GM23338 (cell line): ENCODE results near the gene TIMM17B. TPM values are rescaled to one million over a fixed set of nuclear protein-coding genes. Genes with fewer than 3 reads are reported as not detected.
A peak's percentile ranks its signal among the peaks of the same experiment; 100 is the strongest.

Experiments
- ATAC-seq: fragments of 200-7000 bp; cut with Tn5 transposase; 3 replicates; pipeline ENCODE4 v1.9.1; 2020
- DNase-seq: peaks from one replicate; pipeline ENCODE4 v3.0.0-alpha.2; 2015; ENCODE audit warnings: low spot score
- H2AFZ ChIP-seq: fragments of 200-600 bp; sonication (generic); 2 replicates; pipeline ENCODE4 v1.8.0; 2016; ENCODE audit warnings: antibody characterized with exemption, mild to moderate bottlenecking, moderate library complexity
- H3F3A ChIP-seq: fragments of 200-600 bp; sonication (generic); replicated peaks from 2 replicates; pipeline ENCODE4 v1.8.0; 2017; ENCODE audit warnings: antibody characterized with exemption, mixed run types, low read depth
- H3K27ac ChIP-seq: fragments of 200-600 bp; sonication (generic); 2 replicates; pipeline ENCODE4 v1.6.1; 2016; ENCODE audit warnings: low read depth
- H3K27me3 ChIP-seq: fragments of 200-600 bp; sonication (generic); 2 replicates; pipeline ENCODE4 v1.8.0; 2016; ENCODE audit warnings: mild to moderate bottlenecking, mixed run types, moderate library complexity; ENCODE audit not compliant: insufficient read depth
- H3K36me3 ChIP-seq: fragments of 200-600 bp; sonication (generic); 2 replicates; pipeline ENCODE4 v1.8.0; 2016; ENCODE audit warnings: mild to moderate bottlenecking; ENCODE audit not compliant: insufficient read depth
- H3K4me1 ChIP-seq: fragments of 200-600 bp; sonication (generic); 2 replicates; pipeline ENCODE4 v1.8.0; 2016; ENCODE audit warnings: mild to moderate bottlenecking, moderate library complexity; ENCODE audit not compliant: insufficient read depth
- H3K4me2 ChIP-seq: fragments of 200-600 bp; sonication (generic); 2 replicates; pipeline ENCODE4 v1.7.1; 2017; ENCODE audit warnings: mixed run types
- H3K4me3 ChIP-seq: fragments of 200-600 bp; sonication (generic); 2 replicates; pipeline ENCODE4 v1.6.1; 2016; ENCODE audit warnings: mixed run types
- H3K79me2 ChIP-seq: fragments of 200-600 bp; sonication (generic); replicated peaks from 2 replicates; pipeline ENCODE4 v1.8.0; 2017; ENCODE audit warnings: mild to moderate bottlenecking; ENCODE audit not compliant: insufficient read depth
- H3K9me2 ChIP-seq: fragments of 200-600 bp; sonication (generic); 2 replicates; pipeline ENCODE4 v1.8.0; 2017; ENCODE audit not compliant: insufficient read depth
- H4K20me1 ChIP-seq: fragments of 200-600 bp; sonication (generic); replicated peaks from 2 replicates; pipeline ENCODE4 v1.8.0; 2017; ENCODE audit warnings: mild to moderate bottlenecking; ENCODE audit not compliant: insufficient read depth
- H3K27ac Mint-ChIP-seq: 2 replicates; pipeline ENCODE4 v1.8.0; 2020; ENCODE audit warnings: inconsistent platforms, mild to moderate bottlenecking, moderate library complexity, mixed read lengths
- H3K27me3 Mint-ChIP-seq: 3 replicates; pipeline ENCODE4 v1.8.0; 2022; ENCODE audit warnings: low read depth, mild to moderate bottlenecking, moderate library complexity, mixed read lengths, inconsistent platforms; ENCODE audit not compliant: insufficient read depth, poor library complexity
- H3K36me3 Mint-ChIP-seq: 3 replicates; pipeline ENCODE4 v1.8.0; 2021; ENCODE audit warnings: low read depth, mild to moderate bottlenecking, inconsistent platforms, moderate library complexity, mixed read lengths
- H3K4me1 Mint-ChIP-seq: 3 replicates; pipeline ENCODE4 v1.8.0; 2020; ENCODE audit warnings: mild to moderate bottlenecking, inconsistent platforms, mixed read lengths
- H3K4me3 Mint-ChIP-seq: 3 replicates; pipeline ENCODE4 v1.8.0; 2021; ENCODE audit warnings: moderate library complexity, mild to moderate bottlenecking, inconsistent platforms, mixed read lengths
- H3K9me3 Mint-ChIP-seq: 3 replicates; pipeline ENCODE4 v1.8.0; 2020; ENCODE audit warnings: moderate library complexity, mild to moderate bottlenecking, inconsistent platforms, mixed read lengths
- CTCF ChIP-seq, 2 experiments: fragments of 200-600 bp in 1 of 2; sonication (generic) in 1 of 2; conservative IDR thresholded peaks; 2 replicates each; pipeline versions ENCODE4 v1.5.1 to v1.6.1; 2016 to 2017; ENCODE audit warnings: antibody characterized with exemption in 2 of 2, low read depth in 2 of 2, mild to moderate bottlenecking in 2 of 2, moderate library complexity in 1 of 2
- JUNB ChIP-seq: IDR thresholded peaks from one replicate; pipeline ENCODE4 v1.6.1; 2016; ENCODE audit warnings: antibody characterized with exemption; ENCODE audit not compliant: unreplicated experiment
- POLR2AphosphoS5 ChIP-seq: IDR thresholded peaks from 2 replicates; pipeline ENCODE4 v1.6.1; 2016; ENCODE audit warnings: antibody characterized with exemption, low read depth
- polyA plus RNA-seq: library from polyadenylated mRNA; unstranded; fragments of >200 nt; fragmentation: Nextera tagmentation; extraction: Ambion mirVana; gene quantifications from 2 replicates; pipeline ENCODE4 v1.2.1, GENCODE V29; 2016
- total RNA-seq: library from RNA; depleted of rRNA; stranded (reverse); fragments of >200 nt; shearing (Covaris generic); gene quantifications from 2 replicates; pipeline ENCODE4 v1.2.3, GENCODE V29; 2014
- TF ChIP-seq, protein P1 (sequence below): IDR thresholded peaks from one replicate; pipeline ENCODE4 v1.6.1; 2018; ENCODE audit warnings: antibody characterized with exemption; ENCODE audit not compliant: unreplicated experiment

TIMM17B gene
- total and polyA plus RNA-seq, 2 experiments from 2014 or later, result 67.1 to 147 TPM

GRCh38 chrX:48914593-48915493 lies 17.3 kb upstream of the TIMM17B start:
- H3K4me3 ChIP-seq, result peak overlapping the region; percentile 87; the same call in 1 of the 2 replicates
- TF ChIP-seq, protein P1, sequence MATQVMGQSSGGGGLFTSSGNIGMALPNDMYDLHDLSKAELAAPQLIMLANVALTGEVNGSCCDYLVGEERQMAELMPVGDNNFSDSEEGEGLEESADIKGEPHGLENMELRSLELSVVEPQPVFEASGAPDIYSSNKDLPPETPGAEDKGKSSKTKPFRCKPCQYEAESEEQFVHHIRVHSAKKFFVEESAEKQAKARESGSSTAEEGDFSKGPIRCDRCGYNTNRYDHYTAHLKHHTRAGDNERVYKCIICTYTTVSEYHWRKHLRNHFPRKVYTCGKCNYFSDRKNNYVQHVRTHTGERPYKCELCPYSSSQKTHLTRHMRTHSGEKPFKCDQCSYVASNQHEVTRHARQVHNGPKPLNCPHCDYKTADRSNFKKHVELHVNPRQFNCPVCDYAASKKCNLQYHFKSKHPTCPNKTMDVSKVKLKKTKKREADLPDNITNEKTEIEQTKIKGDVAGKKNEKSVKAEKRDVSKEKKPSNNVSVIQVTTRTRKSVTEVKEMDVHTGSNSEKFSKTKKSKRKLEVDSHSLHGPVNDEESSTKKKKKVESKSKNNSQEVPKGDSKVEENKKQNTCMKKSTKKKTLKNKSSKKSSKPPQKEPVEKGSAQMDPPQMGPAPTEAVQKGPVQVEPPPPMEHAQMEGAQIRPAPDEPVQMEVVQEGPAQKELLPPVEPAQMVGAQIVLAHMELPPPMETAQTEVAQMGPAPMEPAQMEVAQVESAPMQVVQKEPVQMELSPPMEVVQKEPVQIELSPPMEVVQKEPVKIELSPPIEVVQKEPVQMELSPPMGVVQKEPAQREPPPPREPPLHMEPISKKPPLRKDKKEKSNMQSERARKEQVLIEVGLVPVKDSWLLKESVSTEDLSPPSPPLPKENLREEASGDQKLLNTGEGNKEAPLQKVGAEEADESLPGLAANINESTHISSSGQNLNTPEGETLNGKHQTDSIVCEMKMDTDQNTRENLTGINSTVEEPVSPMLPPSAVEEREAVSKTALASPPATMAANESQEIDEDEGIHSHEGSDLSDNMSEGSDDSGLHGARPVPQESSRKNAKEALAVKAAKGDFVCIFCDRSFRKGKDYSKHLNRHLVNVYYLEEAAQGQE, result no peak
- peak; percentile 33; the same call in 1 of the 2 replicates for TF ChIP-seq POLR2AphosphoS5
- 0 out of 2 replicates have a peak overlapping the region, but pooled peaks have one; percentile 66 for H3K27ac ChIP-seq
- H3K27me3 ChIP-seq, result no peaks in the 10 kb centered on the region
- Mint-ChIP-seq H3K4me3 (peak overlapping the region; percentile 98), H3K9me3 (peaks cover 10% of the 10 kb centered on the region), H3K27me3 (peaks cover 28% of the 10 kb centered on the region), H3K36me3 (peaks cover 66% of the 10 kb centered on the region), H3K27ac (no peak overlapping the region), H3K4me1 (peaks cover 38% of the 10 kb centered on the region)
- H3K79me2 ChIP-seq, result peaks cover 58% of the 10 kb centered on the region
- H3K4me2 ChIP-seq, result peak overlapping the region; percentile 79
- ATAC-seq, result no peak
- peaks cover 34% of the 10 kb centered on the region; the same call in 1 of the 2 replicates for H3K36me3 ChIP-seq
- H4K20me1 ChIP-seq, result peaks cover 13% of the 10 kb centered on the region
- DNase-seq, result no peak
- peaks cover 39% of the 10 kb centered on the region for H3F3A ChIP-seq
- no peak overlapping the region for H2AFZ ChIP-seq
- no peaks in the 10 kb centered on the region for H3K9me2 ChIP-seq
- H3K4me1 ChIP-seq, result peaks cover 19% of the 10 kb centered on the region; the same call in 1 of the 2 replicates

- TF ChIP-seq CTCF (conservative IDR thresholded peaks at IDR 0.05; ENCODE audit: low read depth in 2 of 2), result no peak
- TF ChIP-seq POLR2AphosphoS5, result no peak
- TF ChIP-seq JUNB, result no peak
- Mint-ChIP-seq H3K36me3 (peaks cover 66% of the 10 kb centered on the region), H3K4me3 (peak overlapping the region; percentile 98), H3K4me1 (peaks cover 34% of the 10 kb centered on the region), H3K27ac (no peak overlapping the region; the same call in 1 of the 2 replicates), H3K9me3 (peaks cover 10% of the 10 kb centered on the region), H3K27me3 (peaks cover 28% of the 10 kb centered on the region)
- DNase-seq (no peak), ATAC-seq (no peak)
- Histone ChIP-seq H3K36me3 (peaks cover 34% of the 10 kb centered on the region; the same call in 1 of the 2 replicates), H3K4me2 (peak overlapping the region; percentile 82), H3K79me2 (peaks cover 54% of the 10 kb centered on the region), H3K27ac (peak overlapping the region; percentile 96; the same call in 1 of the 2 replicates), H3K9me2 (no peaks in the 10 kb centered on the region), H3K4me3 (peak overlapping the region; percentile 87; the same call in 1 of the 2 replicates), H4K20me1 (peaks cover 13% of the 10 kb centered on the region), H3K4me1 (peaks cover 18% of the 10 kb centered on the region; the same call in 1 of the 2 replicates), H3K27me3 (no peaks in the 10 kb centered on the region), H2AFZ (no peak overlapping the region), H3F3A (peaks cover 37% of the 10 kb centered on the region)
These were observed 16.2 kb upstream of the TIMM17B start for GRCh38 chrX:48913605-48914366.
